ENCODE data around the gene NFKBIA.

DNA sequence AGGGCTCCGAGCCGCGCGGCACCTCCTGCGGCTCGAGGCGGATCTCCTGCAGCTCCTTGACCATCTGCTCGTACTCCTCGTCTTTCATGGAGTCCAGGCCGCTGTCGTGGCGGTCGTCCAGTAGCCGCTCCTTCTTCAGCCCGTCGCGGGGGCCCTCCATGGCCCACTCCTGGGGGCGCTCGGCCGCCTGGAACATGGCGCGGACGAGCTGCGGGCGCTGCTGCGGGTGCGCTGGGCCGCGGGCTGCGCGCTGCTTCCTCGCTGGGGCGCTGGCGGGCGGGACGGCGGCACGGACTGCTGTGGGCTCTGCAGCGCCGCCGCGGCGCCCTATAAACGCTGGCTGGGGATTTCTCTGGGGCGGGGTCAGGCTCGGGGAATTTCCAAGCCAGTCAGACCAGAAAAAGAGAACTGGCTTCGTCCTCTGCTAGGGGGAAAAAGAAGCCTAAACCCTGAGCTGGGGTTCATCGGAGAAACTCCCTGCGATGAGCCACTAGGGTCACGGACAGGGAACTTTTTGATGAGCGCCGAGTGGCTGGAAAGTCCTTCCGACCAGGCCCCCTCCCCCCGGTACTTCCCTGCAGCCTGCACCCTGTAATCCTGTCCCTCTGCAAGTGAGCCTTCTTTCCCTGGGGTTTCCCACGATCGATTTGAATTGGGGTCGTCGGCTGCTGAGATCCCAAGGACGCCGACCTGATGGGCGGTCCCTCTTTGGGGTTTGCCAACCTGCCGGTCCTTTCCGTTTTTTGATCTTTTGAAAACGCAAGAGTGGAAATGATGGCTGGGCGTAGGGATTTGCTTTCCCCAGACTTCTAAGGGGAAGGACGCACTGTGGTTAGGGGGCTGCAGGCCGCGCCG, at the start of gene NFKBIA:
- TF ChIP-seq, protein P1, sequence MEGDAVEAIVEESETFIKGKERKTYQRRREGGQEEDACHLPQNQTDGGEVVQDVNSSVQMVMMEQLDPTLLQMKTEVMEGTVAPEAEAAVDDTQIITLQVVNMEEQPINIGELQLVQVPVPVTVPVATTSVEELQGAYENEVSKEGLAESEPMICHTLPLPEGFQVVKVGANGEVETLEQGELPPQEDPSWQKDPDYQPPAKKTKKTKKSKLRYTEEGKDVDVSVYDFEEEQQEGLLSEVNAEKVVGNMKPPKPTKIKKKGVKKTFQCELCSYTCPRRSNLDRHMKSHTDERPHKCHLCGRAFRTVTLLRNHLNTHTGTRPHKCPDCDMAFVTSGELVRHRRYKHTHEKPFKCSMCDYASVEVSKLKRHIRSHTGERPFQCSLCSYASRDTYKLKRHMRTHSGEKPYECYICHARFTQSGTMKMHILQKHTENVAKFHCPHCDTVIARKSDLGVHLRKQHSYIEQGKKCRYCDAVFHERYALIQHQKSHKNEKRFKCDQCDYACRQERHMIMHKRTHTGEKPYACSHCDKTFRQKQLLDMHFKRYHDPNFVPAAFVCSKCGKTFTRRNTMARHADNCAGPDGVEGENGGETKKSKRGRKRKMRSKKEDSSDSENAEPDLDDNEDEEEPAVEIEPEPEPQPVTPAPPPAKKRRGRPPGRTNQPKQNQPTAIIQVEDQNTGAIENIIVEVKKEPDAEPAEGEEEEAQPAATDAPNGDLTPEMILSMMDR (IDR thresholded peaks at IDR 0.05) = peak; percentile 48
- peak; percentile 94 for TF ChIP-seq POLR2A (IDR thresholded peaks at IDR 0.05; ENCODE audit: low read length)
- no peak for TF ChIP-seq BHLHE40 (IDR thresholded peaks at IDR 0.05; ENCODE audit: low read depth, low read length)
- TF ChIP-seq RFX5 (IDR thresholded peaks at IDR 0.05) = no peak
- TF ChIP-seq RNF2 (IDR thresholded peaks at IDR 0.05; ENCODE audit: borderline replicate concordance, low read depth) = no peak
- TF ChIP-seq KDM5A (IDR thresholded peaks at IDR 0.05) = no peak
- TF ChIP-seq MAFK (IDR thresholded peaks at IDR 0.05; ENCODE audit: partially characterized antibody) = peak; percentile 15
- TF ChIP-seq ESRRA (IDR thresholded peaks at IDR 0.05; ENCODE audit: borderline replicate concordance, low read length) = no peak
- TF ChIP-seq GATA3 (IDR thresholded peaks at IDR 0.05; ENCODE audit: borderline replicate concordance) = peak; percentile 54; the same call in 1 of the 2 replicates
- TF ChIP-seq, protein P2, sequence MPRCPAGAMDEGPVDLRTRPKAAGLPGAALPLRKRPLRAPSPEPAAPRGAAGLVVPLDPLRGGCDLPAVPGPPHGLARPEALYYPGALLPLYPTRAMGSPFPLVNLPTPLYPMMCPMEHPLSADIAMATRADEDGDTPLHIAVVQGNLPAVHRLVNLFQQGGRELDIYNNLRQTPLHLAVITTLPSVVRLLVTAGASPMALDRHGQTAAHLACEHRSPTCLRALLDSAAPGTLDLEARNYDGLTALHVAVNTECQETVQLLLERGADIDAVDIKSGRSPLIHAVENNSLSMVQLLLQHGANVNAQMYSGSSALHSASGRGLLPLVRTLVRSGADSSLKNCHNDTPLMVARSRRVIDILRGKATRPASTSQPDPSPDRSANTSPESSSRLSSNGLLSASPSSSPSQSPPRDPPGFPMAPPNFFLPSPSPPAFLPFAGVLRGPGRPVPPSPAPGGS (IDR thresholded peaks at IDR 0.05) = peak; percentile 94
- TF ChIP-seq SREBF2 (IDR thresholded peaks at IDR 0.05) = no peak
- TF ChIP-seq, protein P3, sequence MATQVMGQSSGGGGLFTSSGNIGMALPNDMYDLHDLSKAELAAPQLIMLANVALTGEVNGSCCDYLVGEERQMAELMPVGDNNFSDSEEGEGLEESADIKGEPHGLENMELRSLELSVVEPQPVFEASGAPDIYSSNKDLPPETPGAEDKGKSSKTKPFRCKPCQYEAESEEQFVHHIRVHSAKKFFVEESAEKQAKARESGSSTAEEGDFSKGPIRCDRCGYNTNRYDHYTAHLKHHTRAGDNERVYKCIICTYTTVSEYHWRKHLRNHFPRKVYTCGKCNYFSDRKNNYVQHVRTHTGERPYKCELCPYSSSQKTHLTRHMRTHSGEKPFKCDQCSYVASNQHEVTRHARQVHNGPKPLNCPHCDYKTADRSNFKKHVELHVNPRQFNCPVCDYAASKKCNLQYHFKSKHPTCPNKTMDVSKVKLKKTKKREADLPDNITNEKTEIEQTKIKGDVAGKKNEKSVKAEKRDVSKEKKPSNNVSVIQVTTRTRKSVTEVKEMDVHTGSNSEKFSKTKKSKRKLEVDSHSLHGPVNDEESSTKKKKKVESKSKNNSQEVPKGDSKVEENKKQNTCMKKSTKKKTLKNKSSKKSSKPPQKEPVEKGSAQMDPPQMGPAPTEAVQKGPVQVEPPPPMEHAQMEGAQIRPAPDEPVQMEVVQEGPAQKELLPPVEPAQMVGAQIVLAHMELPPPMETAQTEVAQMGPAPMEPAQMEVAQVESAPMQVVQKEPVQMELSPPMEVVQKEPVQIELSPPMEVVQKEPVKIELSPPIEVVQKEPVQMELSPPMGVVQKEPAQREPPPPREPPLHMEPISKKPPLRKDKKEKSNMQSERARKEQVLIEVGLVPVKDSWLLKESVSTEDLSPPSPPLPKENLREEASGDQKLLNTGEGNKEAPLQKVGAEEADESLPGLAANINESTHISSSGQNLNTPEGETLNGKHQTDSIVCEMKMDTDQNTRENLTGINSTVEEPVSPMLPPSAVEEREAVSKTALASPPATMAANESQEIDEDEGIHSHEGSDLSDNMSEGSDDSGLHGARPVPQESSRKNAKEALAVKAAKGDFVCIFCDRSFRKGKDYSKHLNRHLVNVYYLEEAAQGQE (IDR thresholded peaks at IDR 0.05) = no peak

Measured in A549 (cell line).